Endodermal cell (in vitro differentiated cells): Measurements from ENCODE around the gene SCUBE2. TPM values are rescaled to one million over a fixed set of nuclear protein-coding genes. Genes with fewer than 3 reads are reported as not detected.
A peak's percentile ranks its signal among the peaks of the same experiment; 100 is the strongest.

Experiments
- DNase-seq: peaks from one replicate; pipeline ENCODE4 v3.0.0-alpha.2; 2017
- H3K27ac ChIP-seq: 2 replicates; pipeline ENCODE4 v1.5.1; 2013; ENCODE audit warnings: mild to moderate bottlenecking, low read depth, low read length, moderate library complexity
- H3K27me3 ChIP-seq: 2 replicates; pipeline ENCODE4 v1.6.1; 2013; ENCODE audit warnings: mild to moderate bottlenecking, low read length, moderate library complexity; ENCODE audit not compliant: insufficient read depth, control insufficient read depth, poor library complexity, severe bottlenecking
- H3K36me3 ChIP-seq: 2 replicates; pipeline ENCODE4 v1.7.0; 2013; ENCODE audit warnings: mild to moderate bottlenecking, low read length, moderate library complexity; ENCODE audit not compliant: control insufficient read depth, insufficient read depth
- H3K4me1 ChIP-seq: one replicate; pipeline ENCODE4 v1.7.0; 2013; ENCODE audit warnings: low read length; ENCODE audit not compliant: control insufficient read depth, insufficient read depth
- H3K4me3 ChIP-seq: 2 replicates; pipeline ENCODE4 v1.5.1; 2013; ENCODE audit warnings: mild to moderate bottlenecking, low read length, moderate library complexity
- H3K9ac ChIP-seq: 2 replicates; pipeline ENCODE4 v1.6.1; 2013; ENCODE audit warnings: mild to moderate bottlenecking, low read length, moderate library complexity; ENCODE audit not compliant: poor library complexity, severe bottlenecking; ENCODE audit errors: extremely low read depth
- H3K9me3 ChIP-seq: 2 replicates; pipeline ENCODE4 v1.6.1; 2013; ENCODE audit warnings: mild to moderate bottlenecking, low read length, moderate library complexity; ENCODE audit not compliant: control insufficient read depth
- H3K27ac Mint-ChIP-seq: 2 replicates; pipeline ENCODE4 v1.8.0; 2020; ENCODE audit warnings: mixed read lengths
- H3K27me3 Mint-ChIP-seq: 2 replicates; pipeline ENCODE4 v1.8.0; 2021; ENCODE audit warnings: mild to moderate bottlenecking, mixed read lengths; ENCODE audit not compliant: insufficient read depth
- H3K36me3 Mint-ChIP-seq: 2 replicates; pipeline ENCODE4 v1.8.0; 2020; ENCODE audit warnings: low read depth, mixed read lengths
- H3K4me1 Mint-ChIP-seq: 2 replicates; pipeline ENCODE4 v1.8.0; 2020; ENCODE audit warnings: mixed read lengths
- H3K4me3 Mint-ChIP-seq: 2 replicates; pipeline ENCODE4 v1.8.0; 2020; ENCODE audit warnings: mild to moderate bottlenecking, moderate library complexity, mixed read lengths
- H3K9me3 Mint-ChIP-seq: 2 replicates; pipeline ENCODE4 v1.8.0; 2020; ENCODE audit warnings: mild to moderate bottlenecking, mixed read lengths
- WGBS, 2 experiments: methylation state at CpG; one replicate each; pipeline versions ENCODE4 v1.1.5 to v1.1.7; 2013; ENCODE audit warnings: missing lambda C conversion rate in 2 of 2, mixed read lengths in 1 of 2; ENCODE audit not compliant: insufficient coverage in 1 of 2, insufficient read length in 1 of 2; 5-methylcytosine and 5-hydroxymethylcytosine counted together
- total RNA-seq, 2 donors: library from RNA; stranded (reverse); fragmentation: NEBNext Ultra II Directional in 1 of 2; extraction: Animal tissue kit (Norgen Biotek cat#: 25700) in 1 of 2; gene quantifications; 2 replicates in 1 of 2; 3 replicates in 1 of 2; pipeline ENCODE4 v1.2.1, GENCODE V29; 2021
- TF ChIP-seq, protein P1 (sequence below): fragments of 200-600 bp; sonication (generic); conservative IDR thresholded peaks from 2 replicates; pipeline ENCODE4 v1.5.0; 2021; ENCODE audit warnings: antibody characterized with exemption, mild to moderate bottlenecking

The SCUBE2 gene
- total RNA-seq, 2 donors from 2014 or later, result 1.5 to 2.0 TPM

- Mint-ChIP-seq H3K4me1 (peaks cover 5% of the 10 kb centered on the region), H3K27me3 (peaks cover 55% of the 10 kb centered on the region), H3K36me3 (no peaks in the 10 kb centered on the region), H3K4me3 (no peak overlapping the region), H3K27ac (no peak overlapping the region), H3K9me3 (no peaks in the 10 kb centered on the region)
- Histone ChIP-seq H3K36me3 (no peaks in the 10 kb centered on the region), H3K4me1 (no peaks in the 10 kb centered on the region), H3K27ac (no peak overlapping the region), H3K9ac (no peak overlapping the region), H3K9me3 (no peaks in the 10 kb centered on the region), H3K27me3 (peaks cover 53% of the 10 kb centered on the region), H3K4me3 (no peak overlapping the region)
- WGBS, 2 experiments, result 82 to 83% methylated on average over 7 to 10 of the region's 10 CpGs
- DNase-seq, result no peak
- TF ChIP-seq, protein P1, sequence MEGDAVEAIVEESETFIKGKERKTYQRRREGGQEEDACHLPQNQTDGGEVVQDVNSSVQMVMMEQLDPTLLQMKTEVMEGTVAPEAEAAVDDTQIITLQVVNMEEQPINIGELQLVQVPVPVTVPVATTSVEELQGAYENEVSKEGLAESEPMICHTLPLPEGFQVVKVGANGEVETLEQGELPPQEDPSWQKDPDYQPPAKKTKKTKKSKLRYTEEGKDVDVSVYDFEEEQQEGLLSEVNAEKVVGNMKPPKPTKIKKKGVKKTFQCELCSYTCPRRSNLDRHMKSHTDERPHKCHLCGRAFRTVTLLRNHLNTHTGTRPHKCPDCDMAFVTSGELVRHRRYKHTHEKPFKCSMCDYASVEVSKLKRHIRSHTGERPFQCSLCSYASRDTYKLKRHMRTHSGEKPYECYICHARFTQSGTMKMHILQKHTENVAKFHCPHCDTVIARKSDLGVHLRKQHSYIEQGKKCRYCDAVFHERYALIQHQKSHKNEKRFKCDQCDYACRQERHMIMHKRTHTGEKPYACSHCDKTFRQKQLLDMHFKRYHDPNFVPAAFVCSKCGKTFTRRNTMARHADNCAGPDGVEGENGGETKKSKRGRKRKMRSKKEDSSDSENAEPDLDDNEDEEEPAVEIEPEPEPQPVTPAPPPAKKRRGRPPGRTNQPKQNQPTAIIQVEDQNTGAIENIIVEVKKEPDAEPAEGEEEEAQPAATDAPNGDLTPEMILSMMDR, result peak; percentile 52
Observed at GRCh38 chr11:9092853-9093778, 1.7 kb upstream of the SCUBE2 start.

GRCh38 chr11:9092072-9092471 lies 673 bp upstream of the SCUBE2 start:
- TF ChIP-seq, protein P1, result no peak
- Histone ChIP-seq H3K9ac (no peak overlapping the region), H3K27ac (no peak overlapping the region), H3K4me3 (no peak overlapping the region), H3K9me3 (no peaks in the 10 kb centered on the region), H3K27me3 (peaks cover 54% of the 10 kb centered on the region), H3K36me3 (no peaks in the 10 kb centered on the region), H3K4me1 (no peaks in the 10 kb centered on the region)
- Mint-ChIP-seq H3K36me3 (no peaks in the 10 kb centered on the region), H3K4me3 (peak overlapping the region; percentile 42), H3K9me3 (no peaks in the 10 kb centered on the region), H3K4me1 (peaks cover 5% of the 10 kb centered on the region), H3K27me3 (peaks cover 61% of the 10 kb centered on the region), H3K27ac (no peak overlapping the region)
- 86 to 89% methylated on average over 1 to 4 of the region's 4 CpGs for WGBS, 2 experiments
- DNase-seq, result no peak

DNA sequence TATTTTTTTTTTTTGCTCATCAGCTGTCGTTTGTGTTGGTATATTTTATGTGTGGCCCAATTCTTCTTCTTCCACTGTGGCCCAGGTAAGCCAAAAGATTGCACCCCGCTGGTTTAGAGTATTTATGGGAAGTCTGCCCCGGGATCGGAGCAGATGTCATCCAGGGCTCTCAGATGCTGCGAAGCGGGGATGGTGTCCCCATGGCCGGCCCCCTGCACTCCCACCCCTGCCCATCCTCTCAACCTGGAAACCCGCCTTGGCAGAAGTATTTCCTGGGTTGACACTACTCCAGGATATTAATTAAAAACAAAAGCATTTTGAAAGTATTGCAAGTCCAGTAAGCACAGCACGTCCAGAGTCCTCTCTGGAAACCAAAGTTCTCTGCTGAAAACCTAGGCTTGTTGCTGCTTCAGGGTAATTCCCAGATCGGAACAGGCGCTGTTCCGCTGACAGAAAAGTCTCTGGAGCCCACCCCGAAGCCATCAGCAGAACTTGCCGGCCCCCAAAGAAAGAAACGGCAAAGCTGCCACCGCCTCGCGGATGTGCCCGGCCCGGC lies 833 bp downstream of the SCUBE2 start:
- Histone ChIP-seq H3K36me3 (no peaks in the 10 kb centered on the region), H3K9ac (no peak overlapping the region), H3K9me3 (no peaks in the 10 kb centered on the region), H3K4me3 (peak overlapping the region; percentile 66), H3K4me1 (no peaks in the 10 kb centered on the region), H3K27me3 (peaks cover 54% of the 10 kb centered on the region), H3K27ac (no peak overlapping the region)
- H3K4me1 Mint-ChIP-seq, result peaks cover 5% of the 10 kb centered on the region
- WGBS, 2 experiments, result 28 to 36% methylated on average over 11 to 20 of the region's 20 CpGs
- H3K36me3 Mint-ChIP-seq, result no peaks in the 10 kb centered on the region
- peaks cover 61% of the 10 kb centered on the region for H3K27me3 Mint-ChIP-seq
- TF ChIP-seq, protein P1, result no peak
- no peak overlapping the region for H3K27ac Mint-ChIP-seq
- no peak for DNase-seq
- no peaks in the 10 kb centered on the region for H3K9me3 Mint-ChIP-seq
- H3K4me3 Mint-ChIP-seq, result peak overlapping the region; percentile 51
